ENCODE measurements around the gene USP13. TPM values are rescaled to one million over a fixed set of nuclear protein-coding genes. Genes with fewer than 3 reads are reported as not detected.

USP13 gene
- total and polyA plus RNA-seq, 2 donors (not counting 3 experiments of a cell fraction or from before 2014, with no cell fraction given) = 5.8 to 24.0 TPM

DNA sequence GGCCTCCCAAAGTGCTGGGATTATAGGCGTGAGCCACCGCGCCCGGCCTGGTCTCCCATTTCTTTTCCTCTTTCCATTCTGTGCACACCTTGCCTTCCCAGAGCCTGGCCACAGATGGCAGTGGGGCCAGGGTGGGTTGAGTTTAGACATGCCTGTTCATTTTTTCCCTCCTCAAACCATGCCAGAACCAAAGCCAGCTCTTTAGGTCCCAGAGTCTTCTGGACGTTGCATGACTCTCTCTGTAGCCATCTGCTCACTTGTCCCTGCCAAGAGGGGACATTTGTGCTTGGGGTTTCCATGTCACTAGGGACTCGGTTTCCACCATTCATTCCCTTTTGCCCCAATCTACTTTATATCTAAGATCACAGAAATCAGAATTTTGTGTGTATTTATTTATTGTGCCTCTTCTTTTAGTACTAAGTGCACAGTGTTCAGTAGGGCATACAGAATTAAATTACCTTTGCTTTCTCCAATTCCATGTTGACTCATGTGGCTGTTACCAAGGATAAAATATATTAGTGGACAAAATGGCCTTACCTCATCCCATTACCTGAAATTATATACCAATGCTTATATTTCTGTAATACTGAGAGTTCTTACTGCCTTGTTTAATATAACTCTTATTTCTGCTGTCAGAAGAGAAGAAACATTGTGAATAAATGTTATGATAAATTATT is 49.6 kb downstream of the USP13 start:
- intact Hi-C loops (cut with micrococcal nuclease) (no loop called here), dilution Hi-C loops (cut with MboI; ENCODE audit: extremely low pct_ligation_motif_present, low sequenced_read_pairs) (no loop called here)
- Histone ChIP-seq H3K4me2 (ENCODE audit: insufficient read depth, low read length) (no peak overlapping the region), H3K36me3 (ENCODE audit: control insufficient read depth in 2 of 2, extremely low read depth in 1 of 2, insufficient read depth in 2 of 2, low read length in 2 of 2) (peaks cover 0 to 6% of the 10 kb centered on the region in 2 experiments), H3K27ac (ENCODE audit: insufficient read depth, low read depth, low read length) (no peak overlapping the region), H4K20me1 (replicated peaks; ENCODE audit: control insufficient read depth, extremely low read depth, insufficient read depth, low read length) (no peaks in the 10 kb centered on the region), H3K4me3 (replicated peaks in 1 of 3; ENCODE audit: insufficient read depth in 1 of 3, low read depth in 1 of 3, low read length in 3 of 3) (no peak overlapping the region), H3K9me1 (replicated peaks; ENCODE audit: control insufficient read depth, extremely low read depth, insufficient read depth, low read length) (no peaks in the 10 kb centered on the region), H3K4me1 (ENCODE audit: control insufficient read depth, extremely low read depth, insufficient read depth, low read length) (peaks cover 4% of the 10 kb centered on the region), H3K9me3 (replicated peaks; ENCODE audit: control insufficient read depth, insufficient read depth, low read length) (no peaks in the 10 kb centered on the region), H3K79me2 (ENCODE audit: control insufficient read depth, insufficient read depth, low read length) (no peaks in the 10 kb centered on the region), H3K9ac (replicated peaks; ENCODE audit: extremely low read depth, insufficient read depth, low read length) (no peak overlapping the region), H2AFZ (ENCODE audit: low read depth, low read length) (no peak overlapping the region), H3K27me3 (ENCODE audit: control insufficient read depth in 2 of 2, insufficient read depth in 2 of 2, low read length in 2 of 2) (no peaks in the 10 kb centered on the region)
- TF ChIP-seq MYC (IDR thresholded peaks at IDR 0.05; ENCODE audit: low read depth, low read length) (no peak), POLR2A (IDR thresholded peaks at IDR 0.05; ENCODE audit: low read depth, low read length) (no peak), GATA2 (IDR thresholded peaks at IDR 0.05; ENCODE audit: insufficient read depth, insufficient read length, low read depth, low read length) (no peak), POLR2AphosphoS5 (IDR thresholded peaks at IDR 0.05; ENCODE audit: insufficient read depth, low read depth, low read length) (no peak), FOS (IDR thresholded peaks at IDR 0.05; ENCODE audit: borderline replicate concordance, insufficient read depth, low read length) (no peak), JUN (IDR thresholded peaks at IDR 0.05; ENCODE audit: borderline replicate concordance, insufficient read depth, insufficient read length, low read depth) (no peak), EZH2 (IDR thresholded peaks at IDR 0.05; ENCODE audit: borderline replicate concordance, low read depth, low read length, severe bottlenecking) (no peak)
- TF ChIP-seq, protein P1, sequence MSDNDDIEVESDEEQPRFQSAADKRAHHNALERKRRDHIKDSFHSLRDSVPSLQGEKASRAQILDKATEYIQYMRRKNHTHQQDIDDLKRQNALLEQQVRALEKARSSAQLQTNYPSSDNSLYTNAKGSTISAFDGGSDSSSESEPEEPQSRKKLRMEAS (IDR thresholded peaks at IDR 0.05; ENCODE audit: insufficient read depth, insufficient read length) = no peak
- TF ChIP-seq, protein P2, sequence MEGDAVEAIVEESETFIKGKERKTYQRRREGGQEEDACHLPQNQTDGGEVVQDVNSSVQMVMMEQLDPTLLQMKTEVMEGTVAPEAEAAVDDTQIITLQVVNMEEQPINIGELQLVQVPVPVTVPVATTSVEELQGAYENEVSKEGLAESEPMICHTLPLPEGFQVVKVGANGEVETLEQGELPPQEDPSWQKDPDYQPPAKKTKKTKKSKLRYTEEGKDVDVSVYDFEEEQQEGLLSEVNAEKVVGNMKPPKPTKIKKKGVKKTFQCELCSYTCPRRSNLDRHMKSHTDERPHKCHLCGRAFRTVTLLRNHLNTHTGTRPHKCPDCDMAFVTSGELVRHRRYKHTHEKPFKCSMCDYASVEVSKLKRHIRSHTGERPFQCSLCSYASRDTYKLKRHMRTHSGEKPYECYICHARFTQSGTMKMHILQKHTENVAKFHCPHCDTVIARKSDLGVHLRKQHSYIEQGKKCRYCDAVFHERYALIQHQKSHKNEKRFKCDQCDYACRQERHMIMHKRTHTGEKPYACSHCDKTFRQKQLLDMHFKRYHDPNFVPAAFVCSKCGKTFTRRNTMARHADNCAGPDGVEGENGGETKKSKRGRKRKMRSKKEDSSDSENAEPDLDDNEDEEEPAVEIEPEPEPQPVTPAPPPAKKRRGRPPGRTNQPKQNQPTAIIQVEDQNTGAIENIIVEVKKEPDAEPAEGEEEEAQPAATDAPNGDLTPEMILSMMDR (IDR thresholded peaks at IDR 0.05; ENCODE audit: extremely low read depth in 1 of 2, insufficient read depth in 1 of 2, low read depth in 1 of 2, low read length in 2 of 2) = no peak
- DNase-seq (ENCODE audit: low read depth, low spot score) = no peak
- ChIA-PET POLR2A (no interaction called here), CTCF (interaction anchor here (1.1 kb wide), 1 partner anchor 53 kb away, joined by 3 read pairs; no protein-coding TSS in a partner anchor)
- BruUV-seq (replicated peaks) = no TSS peak
- no peak for FAIRE-seq

All from endothelial cell of umbilical vein (primary cell).